Natural killer cell (primary cell): ENCODE data around the gene IQSEC2. TPM values are rescaled to one million over a fixed set of nuclear protein-coding genes. Genes with fewer than 3 reads are reported as not detected.

Experiments
- ATAC-seq, 3 donors: fragments of 150-1000 bp in 2 of 3; fragments of 200-7000 bp in 1 of 3; cut with Tn5 transposase; 1 replicate in 1 of 3; 2 replicates in 2 of 3; pipeline ENCODE4 v1.10.0; 2021; ENCODE audit warnings: mild to moderate bottlenecking in 2 of 3, moderate library complexity in 2 of 3
- DNase-seq, 2 donors: peaks; one replicate each; pipeline versions ENCODE4 v3.0.0 to v3.0.0-alpha.2; 2013 to 2021; ENCODE audit warnings: mixed read lengths in 1 of 2
- H3K27ac ChIP-seq: one replicate; pipeline ENCODE4 v1.5.1; 2013; ENCODE audit warnings: mild to moderate bottlenecking, low read length
- H3K27me3 ChIP-seq: one replicate; pipeline ENCODE4 v1.6.1; 2013; ENCODE audit warnings: low read length; ENCODE audit not compliant: control insufficient read depth, insufficient read depth
- H3K36me3 ChIP-seq: one replicate; pipeline ENCODE4 v1.6.1; 2013; ENCODE audit warnings: low read length; ENCODE audit not compliant: control insufficient read depth, insufficient read depth
- H3K4me1 ChIP-seq: one replicate; pipeline ENCODE4 v1.6.1; 2013; ENCODE audit warnings: low read length; ENCODE audit not compliant: control insufficient read depth, insufficient read depth
- H3K4me3 ChIP-seq: one replicate; pipeline ENCODE4 v1.5.1; 2013; ENCODE audit warnings: low read length
- H3K9me3 ChIP-seq: one replicate; pipeline ENCODE4 v1.6.1; 2013; ENCODE audit warnings: low read length; ENCODE audit not compliant: control insufficient read depth, insufficient read depth
- H3K27ac Mint-ChIP-seq, 2 donors: one replicate each; pipeline ENCODE4 v1.8.0; 2022; ENCODE audit warnings: mild to moderate bottlenecking in 2 of 2, mixed read lengths in 2 of 2, moderate library complexity in 1 of 2
- H3K27me3 Mint-ChIP-seq, 2 donors: one replicate each; pipeline ENCODE4 v1.8.0; 2022; ENCODE audit warnings: low read depth in 2 of 2, mixed read lengths in 2 of 2
- H3K36me3 Mint-ChIP-seq: one replicate; pipeline ENCODE4 v1.8.0; 2022; ENCODE audit warnings: mixed read lengths
- H3K4me1 Mint-ChIP-seq, 2 donors: one replicate each; pipeline ENCODE4 v1.8.0; 2022; ENCODE audit warnings: mixed read lengths in 2 of 2
- H3K4me3 Mint-ChIP-seq: one replicate; pipeline ENCODE4 v1.8.0; 2022; ENCODE audit warnings: mild to moderate bottlenecking, moderate library complexity, mixed read lengths
- H3K9me3 Mint-ChIP-seq, 2 donors: one replicate each; pipeline ENCODE4 v1.8.0; 2022; ENCODE audit warnings: mixed read lengths in 2 of 2
- WGBS: methylation state at CpG from one replicate; pipeline ENCODE4 v1.1.7; 2013; ENCODE audit warnings: missing lambda C conversion rate; ENCODE audit not compliant: insufficient coverage; 5-methylcytosine and 5-hydroxymethylcytosine counted together
- intact Hi-C: fragments of 100-400 bp; cut with micrococcal nuclease; formaldehyde crosslinking; loops from one replicate; pipeline ENCODE4 v1.14.2; 2022
- total RNA-seq, 4 donors: library from RNA; stranded (reverse); fragments of 120-200 nt in 1 of 4; gene quantifications; one replicate each; pipeline versions ENCODE4 v1.2.3 to v1.2.4, GENCODE V29; 2013 to 2022
- TF ChIP-seq, protein P1 (sequence below): fragments of 200-600 bp; IDR thresholded peaks from one replicate; pipeline ENCODE4 v1.8.0; 2022; ENCODE audit warnings: antibody characterized with exemption

Gene IQSEC2
- total RNA-seq, 3 donors from 2014 or later (not counting 1 experiment from before 2014, with no cell fraction given): 3.5 to 3.9 (median 3.7) TPM

DNA sequence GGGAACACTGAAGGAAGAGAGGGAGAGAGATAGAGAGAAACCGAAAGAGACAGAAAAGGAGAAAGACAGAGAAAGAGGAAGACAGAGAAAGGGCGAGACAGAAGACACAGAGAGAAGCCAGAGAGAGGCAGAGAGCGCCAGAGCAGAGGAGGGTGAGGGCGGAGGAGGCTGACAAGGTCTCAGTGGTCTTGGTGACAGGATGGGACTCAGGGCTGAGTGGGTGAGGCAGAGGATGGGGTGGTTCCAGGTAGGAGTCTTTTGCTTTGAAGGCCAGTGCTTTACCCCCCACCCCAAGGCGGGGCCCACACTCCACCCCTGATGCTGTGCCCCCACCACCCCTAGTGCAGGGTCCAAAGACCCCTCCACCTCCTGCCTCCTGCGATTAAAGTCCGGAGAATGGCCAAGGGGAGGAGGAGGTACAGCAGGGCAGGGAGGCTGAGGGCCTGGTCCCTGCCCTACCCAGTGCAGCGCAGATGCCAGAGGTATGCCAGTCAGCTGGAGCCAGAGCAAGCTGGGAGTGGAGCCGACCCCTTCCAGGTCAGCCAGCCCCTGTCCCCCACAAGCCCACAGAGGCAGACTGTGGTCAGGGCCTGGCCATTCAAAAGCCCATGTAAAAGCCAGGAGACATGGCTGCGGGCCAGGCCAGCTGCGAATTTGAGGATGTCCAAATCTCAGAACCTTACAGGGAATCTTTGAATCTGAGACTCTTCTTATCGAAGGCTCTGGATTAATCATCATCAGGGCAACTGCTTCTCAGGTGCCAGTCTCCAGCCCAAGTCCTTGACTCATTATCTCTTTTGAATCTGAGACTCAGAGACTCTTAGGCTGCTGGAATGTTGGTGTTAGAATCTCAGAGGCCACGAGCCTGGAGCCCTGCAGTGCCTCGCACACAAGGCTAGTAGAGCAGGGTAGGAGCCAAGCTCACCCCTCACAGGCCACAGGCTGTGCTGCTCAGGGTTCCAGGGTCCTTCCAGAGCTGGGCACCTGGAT, 758 bp downstream of the IQSEC2 start:
- peaks cover 3 to 8% of the 10 kb centered on the region in 2 donors for H3K27me3 Mint-ChIP-seq
- peaks cover 22% of the 10 kb centered on the region for H3K4me1 ChIP-seq
- 72% methylated on average over 12 of the region's 14 CpGs for WGBS
- H3K4me3 ChIP-seq: no peak overlapping the region
- no peak for DNase-seq
- intact Hi-C loops: no loop called here
- H3K27me3 ChIP-seq: no peaks in the 10 kb centered on the region
- H3K9me3 Mint-ChIP-seq: no peaks in the 10 kb centered on the region
- no peak overlapping the region for H3K27ac ChIP-seq
- no peaks in the 10 kb centered on the region for H3K9me3 ChIP-seq
- ATAC-seq: no peak
- peaks cover 21% of the 10 kb centered on the region in 2 donors for H3K4me1 Mint-ChIP-seq
- peak overlapping the region in 1 of 2 donors; percentile 8 for H3K27ac Mint-ChIP-seq
- no peaks in the 10 kb centered on the region for H3K36me3 Mint-ChIP-seq
- no peaks in the 10 kb centered on the region for H3K36me3 ChIP-seq
- H3K4me3 Mint-ChIP-seq: no peak overlapping the region
- TF ChIP-seq, protein P1, sequence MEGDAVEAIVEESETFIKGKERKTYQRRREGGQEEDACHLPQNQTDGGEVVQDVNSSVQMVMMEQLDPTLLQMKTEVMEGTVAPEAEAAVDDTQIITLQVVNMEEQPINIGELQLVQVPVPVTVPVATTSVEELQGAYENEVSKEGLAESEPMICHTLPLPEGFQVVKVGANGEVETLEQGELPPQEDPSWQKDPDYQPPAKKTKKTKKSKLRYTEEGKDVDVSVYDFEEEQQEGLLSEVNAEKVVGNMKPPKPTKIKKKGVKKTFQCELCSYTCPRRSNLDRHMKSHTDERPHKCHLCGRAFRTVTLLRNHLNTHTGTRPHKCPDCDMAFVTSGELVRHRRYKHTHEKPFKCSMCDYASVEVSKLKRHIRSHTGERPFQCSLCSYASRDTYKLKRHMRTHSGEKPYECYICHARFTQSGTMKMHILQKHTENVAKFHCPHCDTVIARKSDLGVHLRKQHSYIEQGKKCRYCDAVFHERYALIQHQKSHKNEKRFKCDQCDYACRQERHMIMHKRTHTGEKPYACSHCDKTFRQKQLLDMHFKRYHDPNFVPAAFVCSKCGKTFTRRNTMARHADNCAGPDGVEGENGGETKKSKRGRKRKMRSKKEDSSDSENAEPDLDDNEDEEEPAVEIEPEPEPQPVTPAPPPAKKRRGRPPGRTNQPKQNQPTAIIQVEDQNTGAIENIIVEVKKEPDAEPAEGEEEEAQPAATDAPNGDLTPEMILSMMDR: no peak

DNA sequence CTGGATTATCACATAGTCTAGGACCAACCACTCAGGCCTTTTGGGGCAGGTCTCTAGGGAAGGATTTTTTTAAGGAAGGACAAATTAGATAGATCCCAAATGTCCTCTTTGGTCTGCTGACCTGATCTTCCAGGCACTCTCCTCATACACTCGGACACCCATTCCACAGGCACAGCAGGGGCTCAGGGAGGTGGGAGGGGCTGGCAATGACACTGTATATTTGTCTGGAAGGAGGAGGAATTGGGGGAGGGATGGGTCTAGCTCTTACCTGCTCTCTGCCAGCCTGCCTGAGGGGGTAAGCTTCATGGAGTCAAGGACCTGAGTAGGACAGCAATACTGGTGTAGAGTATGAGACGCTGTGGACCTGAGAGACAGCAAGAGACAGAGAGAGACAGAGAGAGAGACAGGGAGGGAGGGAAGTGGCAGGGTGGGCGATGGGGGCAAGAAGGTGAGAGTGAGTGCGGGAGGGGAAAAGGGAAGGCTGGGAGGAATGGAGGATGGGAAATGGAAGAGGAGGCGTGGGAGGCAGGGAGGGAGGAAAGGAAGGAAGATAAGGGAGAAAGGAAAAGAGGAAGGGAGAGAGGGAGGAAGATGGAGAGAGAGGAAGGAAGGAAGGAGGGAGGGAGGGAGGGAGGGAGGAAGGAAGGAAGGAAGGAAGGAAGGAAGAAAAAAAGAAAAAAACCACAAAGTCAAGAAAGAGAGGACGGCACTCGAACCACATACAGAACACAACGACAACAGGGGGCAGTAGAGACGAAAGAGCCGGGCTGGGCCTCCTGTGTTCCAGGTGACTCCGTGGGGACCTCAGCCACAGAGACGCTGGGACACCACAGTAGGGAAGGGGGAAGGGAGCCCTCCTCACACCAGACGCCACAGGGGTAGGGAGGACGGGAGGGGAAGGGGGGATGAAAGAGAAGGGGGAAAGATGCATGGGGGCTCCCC, 1.8 kb downstream of the IQSEC2 start:
- DNase-seq: peak in 1 of 2 donors; percentile 25
- Mint-ChIP-seq H3K27ac (peak overlapping the region in 1 of 2 donors; percentile 8), H3K27me3 (peaks cover 3 to 8% of the 10 kb centered on the region in 2 donors), H3K36me3 (no peaks in the 10 kb centered on the region), H3K4me3 (no peak overlapping the region), H3K4me1 (peaks cover 10 to 14% of the 10 kb centered on the region in 2 donors), H3K9me3 (no peaks in the 10 kb centered on the region)
- Histone ChIP-seq H3K36me3 (no peaks in the 10 kb centered on the region), H3K4me1 (peaks cover 13% of the 10 kb centered on the region), H3K9me3 (no peaks in the 10 kb centered on the region), H3K27me3 (no peaks in the 10 kb centered on the region), H3K27ac (no peak overlapping the region), H3K4me3 (no peak overlapping the region)
- TF ChIP-seq, protein P1: no peak
- intact Hi-C loops: no loop called here
- ATAC-seq: no peak
- 64% methylated on average over 7 of the region's 14 CpGs for WGBS

DNA sequence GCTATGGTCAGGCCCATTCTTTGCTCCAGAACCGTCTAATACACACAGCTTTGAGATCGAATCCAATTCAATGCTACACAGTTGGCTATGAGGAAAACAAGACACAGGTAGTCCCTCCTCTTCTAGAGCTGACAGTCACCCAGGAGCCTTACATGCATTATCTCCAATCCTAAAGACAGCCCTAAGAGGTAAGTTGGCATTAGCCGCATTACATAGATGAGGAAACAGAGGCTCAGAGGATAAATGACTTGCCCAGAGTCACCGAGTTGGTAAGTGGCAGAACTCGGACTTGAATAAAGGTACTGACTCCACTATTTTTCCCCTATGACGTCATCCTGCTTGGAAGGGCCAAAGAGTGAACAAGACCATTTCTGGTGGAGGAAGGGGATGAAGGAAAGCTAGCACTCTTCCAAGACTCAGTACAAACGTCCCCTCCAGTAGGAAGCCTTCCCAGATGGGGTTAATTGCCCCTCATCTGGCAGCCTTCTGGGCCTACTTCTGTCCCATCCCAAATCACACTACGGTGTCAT, 8.5 kb downstream of the IQSEC2 start:
- TF ChIP-seq, protein P1: no peak
- no peaks in the 10 kb centered on the region for H3K4me1 ChIP-seq
- H3K27me3 ChIP-seq: no peaks in the 10 kb centered on the region
- Mint-ChIP-seq H3K4me3 (no peak overlapping the region), H3K27ac (no peak overlapping the region), H3K36me3 (no peaks in the 10 kb centered on the region), H3K9me3 (no peaks in the 10 kb centered on the region), H3K4me1 (no peaks in the 10 kb centered on the region), H3K27me3 (no peaks in the 10 kb centered on the region)
- WGBS: 93% methylated on average over 6 of the region's 8 CpGs
- no peaks in the 10 kb centered on the region for H3K36me3 ChIP-seq
- no peak for ATAC-seq
- H3K9me3 ChIP-seq: no peaks in the 10 kb centered on the region
- no peak overlapping the region for H3K27ac ChIP-seq
- intact Hi-C loops: no loop called here
- no peak for DNase-seq
- H3K4me3 ChIP-seq: no peak overlapping the region
